HG03175 (cell line): ENCODE measurements around the gene HUS1.
"Not testable (repeated sequence)": the region's sequence is repeated elsewhere in the genome, so short reads cannot be mapped to it uniquely, and the experiment has no call there.

Experiments used
- ATAC-seq: cut with Tn5 transposase; IDR thresholded peaks from one replicate; pipeline ENCODE4 v1.9.1; 2021; ENCODE audit warnings: mild to moderate bottlenecking, moderate library complexity; ENCODE audit not compliant: unreplicated experiment

The HUS1 gene

GRCh38 chr7:47979145-47979831 lies at the start of gene HUS1:
TSS of gene HUS1 (minus strand) at chr7:47979615. CDS start at chr7:47979519, 96 bp downstream.
- peak; percentile 99 for ATAC-seq

- no peak for ATAC-seq
These were observed 49.5 kb upstream of the HUS1 start, which contains the start of gene SUN3 for GRCh38 chr7:48028938-48029337. TSS of gene SUN3 (minus strand) at chr7:48029107. CDS start at chr7:48028938, 169 bp downstream.

- no peak for ATAC-seq
These were observed 46.2 kb upstream of the HUS1 start for GRCh38 chr7:48025624-48026023.

GRCh38 chr7:48017674-48018073 lies 38.3 kb upstream of the HUS1 start:
- ATAC-seq = no peak

- no peak for ATAC-seq
These were observed 37.2 kb upstream of the HUS1 start for GRCh38 chr7:48016641-48017040.

- no peak for ATAC-seq
These were observed 32.5 kb upstream of the HUS1 start for GRCh38 chr7:48011951-48012350.

GRCh38 chr7:48011323-48011722 lies 31.9 kb upstream of the HUS1 start:
- no peak for ATAC-seq

- ATAC-seq = no peak
These were observed 30.5 kb upstream of the HUS1 start for GRCh38 chr7:48009954-48010353.

- no peak for ATAC-seq
These were observed 29.8 kb upstream of the HUS1 start for GRCh38 chr7:48009257-48009656.

GRCh38 chr7:48006866-48007265 lies 27.5 kb upstream of the HUS1 start:
- ATAC-seq = no peak

GRCh38 chr7:48004638-48005037 lies 25.2 kb upstream of the HUS1 start:
- ATAC-seq = no peak

GRCh38 chr7:48004032-48004431 lies 24.6 kb upstream of the HUS1 start:
- no peak for ATAC-seq

- ATAC-seq = not testable (repeated sequence)
These were observed 20.7 kb upstream of the HUS1 start for GRCh38 chr7:48000164-48000563.

- no peak for ATAC-seq
These were observed 20.0 kb upstream of the HUS1 start for GRCh38 chr7:47999413-47999812.

- ATAC-seq = no peak
These were observed 13.0 kb upstream of the HUS1 start for GRCh38 chr7:47992446-47992845.

- ATAC-seq = peak; percentile 99
These were observed 12.4 kb upstream of the HUS1 start for GRCh38 chr7:47991741-47992311.

- ATAC-seq = no peak
These were observed 11.9 kb upstream of the HUS1 start for GRCh38 chr7:47991270-47991669.

GRCh38 chr7:47990592-47990991 lies 11.2 kb upstream of the HUS1 start:
- no peak for ATAC-seq

GRCh38 chr7:47989607-47990400 lies 10.4 kb upstream of the HUS1 start:
- ATAC-seq = not testable (repeated sequence)

GRCh38 chr7:47988496-47989386 lies 9.3 kb upstream of the HUS1 start:
- ATAC-seq = peak; percentile 21

GRCh38 chr7:47982610-47983009 lies 3.2 kb upstream of the HUS1 start:
- no peak for ATAC-seq
